HG03342 (cell line): ENCODE measurements around the gene SGTA.

Source experiments
- ATAC-seq: cut with Tn5 transposase; IDR thresholded peaks from one replicate; pipeline ENCODE4 v1.9.1; 2021; ENCODE audit warnings: mild to moderate bottlenecking, moderate library complexity; ENCODE audit not compliant: unreplicated experiment

SGTA gene

DNA sequence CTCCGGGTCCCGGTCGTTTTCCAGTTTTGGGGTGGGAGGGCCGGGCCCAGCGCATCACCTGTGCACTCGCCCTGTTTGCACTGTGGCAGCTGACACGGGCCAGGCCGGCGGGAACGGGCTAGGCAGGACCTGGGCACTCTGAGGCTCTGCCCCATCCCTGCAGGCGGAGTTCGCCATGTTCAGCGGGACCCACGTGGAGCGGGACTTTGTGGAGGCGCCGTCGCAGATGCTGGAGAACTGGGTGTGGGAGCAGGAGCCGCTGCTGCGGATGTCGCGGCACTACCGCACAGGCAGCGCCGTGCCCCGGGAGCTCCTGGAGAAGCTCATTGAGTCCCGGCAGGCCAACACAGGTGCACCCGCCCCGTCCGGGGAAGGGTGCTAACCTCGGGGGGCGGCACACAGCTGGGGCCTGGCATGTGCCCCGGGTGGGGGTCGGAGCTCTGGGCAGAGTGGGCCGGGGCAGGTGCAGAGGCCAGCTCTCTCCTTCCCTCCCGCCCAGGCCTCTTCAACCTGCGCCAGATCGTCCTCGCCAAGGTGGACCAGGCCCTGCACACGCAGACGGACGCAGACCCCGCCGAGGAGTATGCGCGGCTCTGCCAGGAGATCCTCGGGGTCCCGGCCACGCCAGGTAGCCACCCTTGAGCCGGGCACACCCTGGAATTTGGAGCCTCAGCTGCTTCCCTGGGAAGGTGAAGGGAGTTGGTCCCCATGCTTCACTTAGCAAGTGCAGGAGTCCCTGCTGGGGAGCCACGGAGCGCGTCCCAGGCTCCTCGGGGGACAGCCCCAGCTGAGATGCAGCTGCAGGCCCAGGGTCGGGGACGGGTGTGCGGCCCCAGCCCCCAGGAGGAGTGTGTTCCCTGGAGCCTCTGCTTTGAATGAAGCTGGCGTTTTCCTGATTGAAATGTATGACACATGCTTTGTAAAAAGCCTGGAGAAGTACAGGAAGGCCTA is 27.3 kb upstream of the SGTA start:
- no peak for ATAC-seq

DNA sequence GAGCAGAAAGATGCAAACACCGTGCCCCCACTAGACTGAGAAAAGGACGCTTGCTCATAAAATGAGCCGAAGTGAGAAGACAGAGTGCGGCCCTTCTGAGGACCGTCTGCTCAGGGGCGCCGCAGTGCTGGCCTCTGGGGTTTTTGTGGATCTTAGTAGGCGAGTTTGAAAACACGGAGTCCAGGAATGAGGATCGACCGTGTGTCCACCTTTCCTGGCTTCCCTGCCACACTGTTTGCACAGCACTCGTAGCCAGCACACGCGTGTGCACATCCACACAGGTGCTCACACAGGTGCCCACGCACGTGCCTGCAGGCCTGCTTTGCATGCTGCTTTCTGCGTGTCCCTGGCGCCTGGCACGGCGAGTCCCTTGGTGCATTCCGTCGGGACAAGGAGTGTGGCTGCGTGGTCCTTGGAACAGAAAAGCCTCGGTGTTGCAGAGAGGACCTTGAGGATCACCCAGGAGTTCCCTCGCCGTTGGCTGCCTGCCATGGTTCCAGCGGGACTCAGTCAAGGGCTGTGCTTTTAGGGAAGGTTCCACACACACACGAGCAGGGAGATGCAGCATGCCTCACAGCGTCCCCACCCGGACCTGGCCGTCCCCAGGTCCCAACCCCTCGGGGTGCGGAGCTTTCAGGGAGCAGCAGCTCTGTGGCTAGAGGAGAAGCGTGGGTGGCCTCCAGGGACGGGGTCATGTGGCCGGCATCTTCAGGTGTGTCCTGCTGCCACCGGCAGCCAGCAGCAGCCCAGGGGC is 26.5 kb upstream of the SGTA start:
- ATAC-seq, result no peak

DNA sequence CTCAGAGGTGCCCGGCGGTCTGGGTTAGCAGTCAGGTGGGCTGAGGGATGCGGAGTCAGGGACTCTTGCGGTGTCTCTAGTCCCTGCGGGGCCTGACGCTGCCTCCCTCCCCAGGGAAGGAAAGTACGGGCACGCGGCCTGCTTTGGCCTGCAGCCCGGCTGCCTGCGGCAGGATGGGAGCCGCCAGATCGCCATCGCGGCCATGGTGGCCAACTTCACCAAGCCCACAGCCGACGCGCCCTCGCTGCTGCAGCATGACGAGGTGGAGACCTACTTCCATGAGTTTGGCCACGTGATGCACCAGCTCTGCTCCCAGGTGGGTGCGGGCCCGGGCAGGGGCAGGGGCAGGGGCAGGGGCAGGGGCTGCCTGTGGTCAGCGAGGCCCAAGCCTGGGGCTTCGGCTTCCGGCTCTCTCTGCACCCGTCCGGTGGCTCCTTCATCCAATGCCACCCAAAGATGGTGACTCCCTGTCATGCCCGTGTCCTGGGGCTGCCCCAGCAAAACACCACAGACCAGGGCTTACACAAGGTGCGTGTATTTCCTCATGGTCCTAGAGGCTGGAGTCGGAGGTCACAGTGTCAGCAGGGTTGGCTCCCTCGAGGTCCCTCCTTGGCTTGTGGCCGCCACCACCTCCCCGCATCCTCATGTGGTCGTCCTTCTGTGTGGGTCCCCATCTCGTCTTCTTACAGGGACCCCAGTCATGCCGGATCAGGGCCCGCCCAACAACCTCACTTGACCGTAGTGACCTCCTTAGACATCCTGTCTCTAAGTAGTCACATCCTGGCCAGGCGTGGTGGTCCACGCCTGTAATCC is 25.3 kb upstream of the SGTA start:
- ATAC-seq, result no peak

DNA sequence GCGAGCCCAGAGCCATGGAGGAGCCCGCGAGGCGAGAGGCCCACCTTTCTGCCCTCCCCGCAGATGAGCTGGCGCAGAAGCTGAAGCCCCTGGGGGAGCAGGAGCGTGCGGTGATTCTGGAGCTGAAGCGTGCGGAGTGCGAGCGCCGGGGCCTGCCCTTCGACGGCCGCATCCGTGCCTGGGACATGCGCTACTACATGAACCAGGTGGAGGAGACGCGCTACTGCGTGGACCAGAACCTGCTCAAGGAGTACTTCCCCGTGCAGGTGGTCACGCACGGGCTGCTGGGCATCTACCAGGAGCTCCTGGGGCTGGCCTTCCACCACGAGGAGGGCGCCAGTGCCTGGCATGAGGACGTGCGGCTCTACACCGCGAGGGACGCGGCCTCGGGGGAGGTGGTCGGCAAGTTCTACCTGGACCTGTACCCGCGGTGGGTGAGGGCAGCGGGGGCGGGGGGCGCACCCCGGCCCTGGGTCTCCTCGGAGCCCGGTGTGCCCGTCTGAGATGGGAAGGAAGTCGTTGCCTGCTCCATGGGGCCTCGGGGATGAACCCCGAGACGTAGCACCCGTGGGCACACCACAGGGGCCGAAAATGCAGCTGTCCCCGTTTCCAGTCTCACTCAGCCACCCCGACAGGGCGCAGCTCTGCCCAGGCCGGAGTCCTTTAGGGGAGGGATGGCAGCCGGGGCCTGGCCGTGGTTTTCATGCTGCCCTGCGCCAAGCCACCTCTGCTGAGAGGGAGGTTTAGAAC is 24.5 kb upstream of the SGTA start:
- ATAC-seq, result no peak

DNA sequence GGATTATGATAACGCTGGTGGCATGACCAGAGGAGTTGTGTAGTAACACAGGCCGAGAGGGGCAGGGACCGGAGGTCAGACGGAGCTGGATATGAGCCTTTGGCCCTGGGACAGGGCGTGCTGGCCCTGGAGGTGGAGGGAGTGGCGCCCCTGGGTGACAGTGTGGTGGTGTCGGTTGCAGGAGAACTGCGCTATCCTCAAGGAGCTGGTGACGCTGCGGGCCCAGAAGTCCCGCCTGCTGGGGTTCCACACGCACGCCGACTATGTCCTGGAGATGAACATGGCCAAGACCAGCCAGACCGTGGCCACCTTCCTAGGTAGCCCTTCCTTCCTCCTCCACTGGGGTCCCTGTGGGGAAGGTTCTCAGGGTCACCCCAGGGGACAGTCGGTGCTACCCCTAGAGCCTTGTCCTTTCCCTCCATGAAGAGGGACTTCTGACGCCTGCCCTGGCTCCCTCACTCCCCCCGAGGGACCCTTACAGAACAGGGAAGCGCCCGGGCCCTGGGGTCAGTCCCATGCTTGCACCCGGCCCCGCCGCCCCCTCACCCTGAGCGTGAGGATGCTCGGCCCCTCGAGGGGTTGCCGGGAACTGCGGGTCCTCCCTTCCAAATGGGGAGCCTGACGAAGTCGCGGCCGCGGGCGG is 23.8 kb upstream of the SGTA start:
- no peak for ATAC-seq

DNA sequence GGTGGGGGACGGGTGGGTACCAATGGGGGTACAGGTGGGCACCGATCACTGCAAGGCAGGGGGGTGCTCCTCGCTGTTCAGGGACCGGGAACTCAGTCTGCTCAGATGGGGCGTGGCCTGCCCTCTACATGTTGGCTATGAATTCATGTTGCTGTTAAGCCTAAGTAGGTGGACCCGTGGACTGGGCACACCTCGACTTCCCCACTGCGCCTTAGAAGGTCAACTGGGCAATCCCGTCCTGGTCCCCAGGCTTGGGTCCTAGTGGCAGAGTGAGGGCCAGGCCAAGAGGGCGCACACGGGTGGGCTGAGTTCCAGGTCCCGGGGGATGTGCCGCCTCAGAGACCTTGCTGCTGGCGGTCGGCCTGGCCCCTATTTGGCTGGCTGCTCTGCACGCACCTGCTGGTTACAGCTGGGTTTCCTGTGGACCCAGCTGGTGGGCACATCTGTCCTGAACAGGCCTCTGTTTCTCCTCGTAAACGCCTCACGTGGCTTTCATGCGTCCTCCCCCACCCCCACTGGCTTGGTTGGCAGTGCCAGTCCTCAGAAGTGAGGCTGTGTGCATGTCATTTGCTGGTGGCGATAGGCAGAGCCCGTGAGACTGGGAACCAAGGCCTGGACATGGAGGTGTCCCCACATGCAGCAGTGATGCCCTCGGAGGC is 23.0 kb upstream of the SGTA start:
- no peak for ATAC-seq

DNA sequence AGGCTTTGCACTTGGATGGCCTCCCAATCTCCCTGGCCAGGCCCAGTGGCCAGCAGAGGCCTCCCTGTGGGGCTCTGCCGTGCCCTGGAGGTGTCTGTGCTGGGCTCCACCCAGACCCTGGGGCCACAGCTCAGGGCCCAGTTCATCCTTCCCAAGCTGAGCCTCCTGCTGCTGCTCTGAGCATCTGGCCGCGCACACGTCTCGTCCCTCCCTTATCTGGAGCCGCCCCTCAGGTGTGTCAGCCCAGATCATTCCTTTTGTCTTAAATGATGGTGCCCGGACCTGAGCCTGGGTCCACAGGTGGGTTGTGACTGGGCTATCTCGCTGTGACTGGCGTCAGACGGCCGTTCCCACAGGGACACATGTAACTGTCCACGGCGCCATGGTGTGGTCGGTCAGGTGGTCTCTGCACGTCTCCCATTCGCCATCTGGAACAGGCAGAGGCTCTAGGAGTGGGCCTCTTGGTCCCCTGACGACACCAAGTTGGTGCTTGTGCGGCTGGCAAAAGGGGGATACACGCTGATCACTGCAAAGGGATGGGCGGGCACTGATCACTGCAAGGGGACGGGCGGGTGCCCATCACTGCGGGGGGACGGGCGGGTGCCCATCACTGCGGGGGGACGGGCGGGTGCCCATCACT is 22.3 kb upstream of the SGTA start:
- no peak for ATAC-seq

DNA sequence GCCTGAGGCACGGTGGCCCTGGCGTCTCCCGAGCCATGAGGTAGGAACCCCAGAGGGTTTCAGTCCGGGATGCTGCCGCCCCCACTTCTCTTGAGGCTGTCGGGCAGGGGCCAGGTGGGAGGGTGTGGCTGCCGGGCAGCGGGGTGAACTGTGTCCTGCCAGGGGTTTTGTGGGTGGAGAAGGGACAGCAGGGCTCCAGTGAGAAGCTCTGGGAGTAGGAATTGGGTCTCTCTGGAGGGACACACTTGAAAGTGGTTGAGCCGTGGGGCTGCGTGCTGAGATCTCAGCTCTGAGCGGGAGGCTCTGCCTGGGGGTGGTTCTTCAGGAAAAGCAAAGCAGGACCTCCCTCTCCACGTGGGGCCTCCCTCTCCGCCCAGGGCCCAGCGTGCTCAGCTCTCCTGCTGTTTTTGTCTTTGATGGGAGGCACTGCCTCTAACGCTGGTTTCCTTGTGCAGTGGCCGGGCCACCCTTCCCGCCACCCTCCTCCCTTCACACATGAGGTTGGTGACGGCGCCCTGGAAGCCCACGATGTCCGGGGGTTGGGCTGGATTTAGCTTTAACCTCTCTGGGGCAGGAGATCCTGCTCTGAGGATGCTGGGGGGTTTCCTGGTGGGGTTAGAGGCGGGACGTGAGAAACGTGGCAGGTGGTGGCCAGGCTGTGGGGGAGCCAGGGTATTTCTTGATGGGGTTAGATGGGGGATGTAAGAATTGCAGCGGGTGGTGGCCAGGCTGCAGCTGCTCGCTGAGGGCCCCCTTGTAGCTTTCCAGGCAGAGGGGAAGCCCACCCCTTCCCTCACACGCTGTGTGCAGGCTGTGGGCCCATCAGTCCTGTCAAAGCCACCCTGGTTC is 21.3 kb upstream of the SGTA start:
- ATAC-seq, result no peak

DNA sequence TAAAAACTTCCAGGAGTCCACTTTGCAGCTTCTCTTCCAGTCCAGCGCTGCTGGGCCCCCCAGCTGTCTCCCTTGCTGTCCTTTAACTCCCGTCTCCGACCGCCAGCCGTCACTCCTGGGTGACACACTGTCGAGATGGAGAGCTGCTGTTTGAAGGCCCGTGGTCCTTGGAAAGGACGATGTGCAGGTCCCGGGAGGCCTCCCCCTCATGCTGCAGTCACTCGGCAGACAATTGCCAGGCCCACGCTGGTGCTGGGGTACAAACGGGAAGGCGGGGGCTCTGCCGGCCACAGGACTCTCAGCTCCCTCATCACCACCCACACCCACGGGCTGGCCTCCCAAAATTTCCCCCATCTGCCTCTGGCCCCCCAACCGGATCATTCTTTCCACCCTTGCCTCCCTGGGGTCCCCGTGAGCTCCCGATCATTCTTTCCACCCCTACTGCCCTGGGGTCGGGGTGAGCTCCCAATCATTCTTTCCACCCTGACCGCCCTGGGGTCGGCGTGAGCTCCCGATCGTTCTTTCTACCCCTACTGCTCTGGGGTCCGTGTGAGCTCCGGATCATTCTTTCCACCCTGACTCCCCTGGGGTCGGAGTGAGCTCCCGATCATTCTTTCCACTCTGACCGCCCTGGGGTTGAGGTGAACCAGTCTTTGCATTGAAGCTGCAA is 20.5 kb upstream of the SGTA start:
- no peak for ATAC-seq

DNA sequence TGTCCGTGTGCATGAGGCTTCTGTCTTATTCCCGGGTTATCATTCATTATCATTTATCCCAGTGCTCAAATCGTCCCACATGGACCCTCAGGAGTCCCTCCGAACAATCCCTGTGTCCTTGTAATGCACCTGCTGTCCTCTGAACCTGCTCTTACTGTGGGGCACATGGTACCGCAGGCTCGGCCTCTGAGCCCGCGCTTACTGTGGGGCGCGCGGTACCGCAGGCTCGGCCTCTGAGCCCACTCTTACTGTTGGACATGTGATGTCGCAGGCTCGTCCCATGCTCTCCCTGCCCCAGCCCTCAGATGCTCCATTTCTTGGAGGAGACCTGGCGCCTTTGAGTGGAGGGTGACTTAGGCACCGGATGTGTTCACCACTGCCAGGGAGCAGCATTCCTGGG is 19.8 kb upstream of the SGTA start:
- ATAC-seq, result no peak

DNA sequence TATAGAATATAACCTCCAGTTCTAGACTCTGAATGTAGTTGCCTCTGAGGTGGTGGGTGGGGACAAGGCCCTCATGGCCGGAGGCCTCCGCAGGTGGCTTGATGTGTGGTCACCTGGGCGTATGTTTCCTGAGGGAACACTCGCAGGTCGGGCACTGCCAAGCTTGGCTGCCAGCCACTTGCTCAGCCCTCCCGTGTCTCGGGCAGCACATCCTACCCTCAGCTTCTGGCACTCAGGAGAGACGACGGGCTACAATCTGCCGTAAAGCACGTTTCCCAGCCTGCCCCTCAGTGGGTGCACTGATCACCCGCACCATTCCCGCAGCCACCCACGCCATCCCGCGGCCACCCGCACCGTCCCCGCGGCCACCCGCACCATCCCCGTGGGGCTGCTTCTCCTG is 17.4 kb upstream of the SGTA start:
- no peak for ATAC-seq

DNA sequence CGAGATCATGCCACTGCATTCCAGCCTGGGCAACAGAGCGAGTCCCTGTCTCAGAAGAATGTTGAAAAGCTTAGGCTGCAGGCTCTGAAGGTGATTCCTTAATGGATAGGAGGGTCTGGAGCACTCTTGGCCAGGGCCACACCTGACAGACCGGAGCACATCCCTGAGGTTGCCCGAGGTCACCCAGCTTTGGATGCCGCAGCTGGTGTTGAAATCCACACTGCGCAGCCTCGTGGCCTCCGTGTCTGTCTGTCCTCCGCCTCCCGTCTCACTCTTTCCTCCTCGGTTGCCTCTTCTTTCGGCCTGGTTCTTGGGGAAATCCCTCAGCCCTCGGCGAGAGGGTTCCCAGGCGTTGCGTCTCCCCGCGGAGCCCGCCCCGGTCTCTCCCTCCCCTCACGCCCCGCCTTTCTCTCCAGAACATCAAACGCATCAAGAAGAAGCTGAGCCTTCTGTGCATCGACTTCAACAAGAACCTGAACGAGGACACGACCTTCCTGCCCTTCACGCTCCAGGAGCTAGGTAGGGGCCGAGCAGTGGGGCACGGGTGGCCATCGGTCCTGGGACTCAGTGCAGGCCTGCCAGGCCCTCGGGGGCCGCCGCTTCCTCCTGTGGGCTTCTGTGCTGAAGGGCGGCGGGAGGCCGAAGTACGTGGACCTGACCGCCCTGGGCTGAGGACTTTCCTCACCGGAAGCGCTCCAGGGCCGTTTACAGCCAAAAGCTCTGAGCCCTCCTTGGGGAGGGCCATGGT is 16.4 kb upstream of the SGTA start:
- ATAC-seq, result no peak

DNA sequence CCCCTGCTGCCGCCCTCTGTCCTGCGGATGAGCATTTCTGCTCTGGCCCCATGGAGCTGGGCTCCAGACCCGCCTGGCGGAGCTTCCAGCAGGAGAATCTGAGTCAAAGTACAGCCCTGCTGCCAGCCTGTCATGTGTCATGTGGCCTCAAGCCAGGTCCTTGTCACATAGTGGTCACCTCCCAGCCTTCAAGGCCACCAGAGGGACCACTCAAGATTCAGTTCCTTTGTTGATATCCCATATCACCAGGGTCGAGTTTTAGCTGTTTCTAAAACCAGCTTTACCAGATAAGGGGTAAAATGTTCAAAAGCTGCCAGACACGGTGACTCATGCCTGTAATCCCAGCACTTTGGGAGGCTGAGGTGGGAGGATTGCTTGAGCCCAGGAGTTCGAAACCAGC is 15.7 kb upstream of the SGTA start:
- ATAC-seq, result no peak

DNA sequence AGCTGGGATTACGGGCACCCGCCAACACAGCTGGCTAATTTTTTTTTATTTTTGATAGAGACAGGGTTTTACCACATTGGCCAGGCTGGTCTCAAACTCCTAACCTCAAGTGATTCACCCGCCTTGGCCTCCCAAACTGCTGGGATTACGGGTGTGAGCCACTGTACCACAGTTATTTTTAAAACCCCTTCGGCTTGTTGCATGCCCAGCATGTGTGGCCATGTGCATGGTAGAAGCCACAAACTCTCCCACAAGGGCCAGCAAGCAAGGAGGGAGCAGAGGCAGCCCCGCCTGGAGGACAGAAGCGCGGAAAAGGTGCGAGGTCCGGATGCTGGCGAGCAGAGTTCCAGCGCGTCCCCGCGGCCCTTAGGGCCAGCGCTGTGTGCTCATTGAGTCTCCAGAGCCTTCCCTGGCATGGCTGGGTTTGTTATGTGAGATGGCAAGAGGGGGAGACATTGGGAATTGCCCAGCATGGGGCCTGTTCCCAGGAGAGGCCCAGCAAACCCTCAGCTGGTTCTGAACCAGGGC is 15.1 kb upstream of the SGTA start:
- ATAC-seq, result no peak

DNA sequence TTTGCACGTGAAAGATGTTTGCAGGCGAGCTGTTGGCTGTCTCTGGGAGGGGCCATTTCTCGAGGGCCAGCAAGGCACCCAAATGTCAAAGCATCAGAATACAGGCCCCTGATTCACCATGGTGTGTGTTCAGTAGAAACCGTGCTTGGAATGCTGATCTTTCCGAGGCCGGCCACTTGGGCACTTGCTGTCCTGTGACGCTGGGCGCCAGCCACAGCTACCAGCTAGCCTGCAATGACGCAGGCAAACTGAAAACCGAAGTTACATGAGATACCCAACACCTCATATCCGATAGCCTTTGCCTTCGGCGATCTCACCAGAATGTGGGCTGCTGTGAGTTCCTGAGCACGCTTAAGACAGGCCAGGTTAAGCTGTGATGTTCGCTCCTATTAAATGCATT is 14.2 kb upstream of the SGTA start:
- no peak for ATAC-seq

DNA sequence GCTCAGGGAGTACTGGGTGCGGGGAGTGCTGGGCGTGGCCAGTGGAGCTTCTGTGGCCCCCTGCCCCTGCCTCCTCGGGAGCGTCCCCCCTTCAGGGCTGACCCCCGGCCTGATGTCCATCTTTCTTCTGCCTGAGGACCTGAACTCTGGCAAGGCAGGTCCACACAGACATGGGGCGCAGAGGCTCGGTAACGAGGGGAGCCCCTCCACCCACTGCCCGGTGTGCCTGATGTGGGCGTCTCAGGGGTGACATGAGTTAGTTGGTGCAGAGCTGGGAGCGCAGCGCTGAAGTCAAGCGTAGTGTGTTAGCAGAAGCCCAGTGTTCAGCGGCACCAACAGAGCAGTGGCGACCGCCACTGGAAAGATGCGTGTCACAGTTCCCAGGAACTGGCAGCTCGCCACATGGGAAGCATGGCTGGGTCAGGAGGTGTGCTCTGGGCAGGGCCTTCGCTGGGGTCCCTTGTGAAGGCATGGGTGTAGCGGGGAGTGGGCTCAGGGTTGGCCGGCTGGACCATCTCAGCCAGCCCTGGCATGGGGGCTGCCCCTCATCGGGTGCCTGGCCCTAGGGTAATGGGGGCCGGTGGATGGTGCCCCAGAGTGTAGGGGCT is 13.7 kb upstream of the SGTA start:
- ATAC-seq, result no peak
